Stimulated activated naive CD4-positive, alpha-beta T cell (primary cell): ENCODE measurements around the gene PSME3IP1.

Experiments used
- DNase-seq, 6 experiments: peaks; one replicate each; lab custom pipeline; 2025; lab: John Stamatoyannopoulos, UW

Gene PSME3IP1

DNA sequence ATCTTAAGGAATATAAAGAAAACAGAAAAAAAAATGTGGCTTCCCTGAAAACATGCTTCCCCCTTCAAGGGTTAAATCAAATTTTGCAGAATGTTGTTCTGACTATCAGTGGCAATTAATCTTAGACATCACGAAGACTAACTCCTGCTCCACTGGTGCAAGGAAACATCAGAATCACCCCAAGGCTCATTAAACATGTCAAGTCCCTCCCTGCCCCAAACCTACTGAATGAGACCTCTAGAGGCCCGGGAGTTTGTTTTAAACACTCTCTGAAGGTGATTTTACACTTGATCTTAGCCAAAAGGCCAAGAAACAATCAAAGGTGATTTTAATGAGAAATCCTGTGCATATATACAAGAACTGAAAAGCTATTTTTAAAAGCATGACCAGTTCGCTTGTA, 18.3 kb downstream of the PSME3IP1 start:
- DNase-seq = no peak

DNA sequence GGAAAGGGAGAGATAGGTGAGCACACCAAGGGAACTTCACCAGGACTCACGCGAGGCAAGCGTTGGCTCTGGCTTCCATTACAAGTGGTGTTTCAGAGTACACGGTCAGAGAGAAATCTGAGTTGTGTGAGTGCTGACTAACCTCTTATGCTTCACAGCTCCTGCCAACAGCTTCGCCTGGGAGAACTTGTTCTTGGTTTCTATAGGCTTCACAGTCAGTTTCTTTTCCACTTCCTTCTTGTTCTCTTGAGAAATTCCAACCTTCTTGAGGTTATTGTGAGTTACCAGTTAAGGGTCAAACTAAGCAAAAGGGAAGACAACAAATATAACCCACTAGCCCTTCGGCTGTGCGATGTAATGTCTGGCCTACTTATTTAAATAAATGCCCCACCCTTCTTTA, 18.9 kb downstream of the PSME3IP1 start:
- no peak for DNase-seq

DNA sequence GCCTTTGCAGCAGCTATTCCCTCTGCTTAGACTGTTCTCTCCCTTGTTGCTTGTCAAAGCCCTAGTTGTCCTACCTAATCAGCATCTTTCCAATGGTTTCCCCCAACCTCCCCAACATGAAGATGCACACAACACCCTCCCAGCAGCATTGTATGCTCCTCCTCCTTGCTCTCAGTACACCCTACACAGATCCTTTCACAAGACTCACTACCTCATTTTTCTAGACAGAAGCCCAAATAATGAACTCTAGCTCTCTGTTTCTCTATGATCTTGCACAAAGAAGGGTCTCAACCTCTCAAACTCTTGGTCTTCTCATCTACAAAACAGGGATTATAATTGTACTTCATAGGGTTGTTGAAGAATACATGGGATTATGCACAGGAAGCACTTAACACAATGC, 19.4 kb downstream of the PSME3IP1 start:
- no peak for DNase-seq

DNA sequence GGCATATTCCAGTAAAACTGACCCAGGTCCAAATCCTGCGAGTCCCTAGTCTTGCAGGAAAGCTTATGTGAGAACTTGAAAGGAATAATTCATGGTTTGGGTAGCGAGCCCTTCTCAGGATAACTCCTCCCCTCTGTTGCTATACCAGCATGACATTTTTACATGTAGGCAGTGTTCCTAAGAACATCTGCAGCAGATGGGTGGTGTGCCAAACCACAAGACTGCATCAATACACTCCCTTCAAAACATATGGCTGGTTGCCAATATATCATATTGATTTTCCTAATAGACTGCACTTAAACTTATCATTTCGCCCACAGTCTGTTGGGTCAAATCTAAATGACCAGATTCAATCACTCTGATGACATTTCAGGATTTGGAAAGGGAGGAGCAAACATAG, 19.9 kb downstream of the PSME3IP1 start:
- no peak for DNase-seq

DNA sequence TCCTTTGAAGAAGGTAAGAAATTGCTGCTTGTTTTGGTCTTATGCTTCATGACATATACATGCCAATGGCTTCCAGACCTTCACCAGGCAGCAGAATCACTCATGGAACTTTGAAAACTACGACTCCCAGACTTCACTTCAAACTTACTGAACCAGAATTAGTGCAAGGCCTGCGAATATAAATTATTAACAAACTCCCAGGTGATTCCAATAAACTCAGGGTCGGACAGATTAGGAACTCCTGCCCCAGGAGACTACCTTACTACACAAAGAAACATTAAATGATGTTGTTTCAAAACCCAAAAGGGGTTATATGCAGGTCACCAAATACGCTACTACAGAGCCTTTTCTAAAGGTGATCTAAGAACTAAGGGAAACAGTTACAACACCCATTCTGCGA, 20.4 kb downstream of the PSME3IP1 start:
- DNase-seq = no peak

DNA sequence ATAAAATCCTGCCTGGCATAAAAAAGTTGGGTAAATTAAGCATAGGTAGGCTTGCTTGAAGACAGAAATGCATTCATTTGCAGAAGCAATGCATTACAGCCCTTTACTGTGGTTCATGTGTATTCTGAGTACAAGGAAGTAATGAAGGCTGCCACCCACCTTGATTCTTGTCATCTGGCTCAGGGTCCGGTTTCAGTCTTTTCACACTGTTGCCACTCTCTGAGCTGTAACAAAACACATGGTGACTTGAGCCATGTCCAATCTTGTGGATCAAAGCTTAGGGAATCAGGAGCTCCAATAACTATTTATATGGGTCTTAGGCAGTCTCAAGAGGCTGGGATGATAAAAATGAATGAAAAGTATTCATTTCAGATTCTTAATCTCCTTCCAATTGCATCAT, 22.0 kb downstream of the PSME3IP1 start:
- DNase-seq = no peak

DNA sequence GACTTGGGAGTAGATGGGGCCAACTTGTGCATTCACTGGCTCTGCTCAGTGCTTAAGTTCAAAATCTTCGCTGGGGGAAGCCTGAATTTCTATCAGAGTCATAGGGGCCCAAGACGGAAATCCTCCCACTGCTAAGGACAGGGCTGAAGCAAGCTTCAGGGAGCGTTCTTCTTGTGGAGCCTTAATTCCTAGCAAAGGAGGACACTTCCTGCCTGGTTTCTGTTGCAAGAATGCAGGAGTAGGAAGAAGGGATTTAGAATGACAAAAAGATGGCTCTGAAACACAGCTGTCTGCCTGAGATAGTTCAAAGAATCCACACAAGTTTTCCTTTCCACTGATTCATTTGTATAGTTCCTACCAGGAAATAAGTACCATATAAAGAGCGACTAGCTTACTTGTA, 26.4 kb downstream of the PSME3IP1 start:
- no peak for DNase-seq

DNA sequence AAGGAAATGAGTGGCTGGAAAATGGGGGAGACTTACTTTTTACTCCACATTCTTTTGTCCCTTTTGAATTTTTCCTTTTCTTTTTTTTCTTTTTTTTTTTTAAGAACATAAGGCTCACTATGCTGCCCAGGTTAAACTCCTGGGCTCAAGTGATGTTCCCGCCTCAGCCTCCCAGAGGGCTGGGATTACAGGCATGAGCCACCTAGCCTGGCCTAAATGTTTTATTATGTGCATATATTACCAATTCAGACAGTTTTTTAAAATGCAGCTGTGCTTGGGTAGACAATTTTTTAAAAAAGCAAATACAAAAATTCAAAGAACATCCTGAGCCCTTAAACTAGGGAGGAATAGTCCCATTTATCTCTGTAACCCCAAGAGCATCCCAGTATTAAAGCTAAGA, 28.3 kb downstream of the PSME3IP1 start:
- DNase-seq = no peak

DNA sequence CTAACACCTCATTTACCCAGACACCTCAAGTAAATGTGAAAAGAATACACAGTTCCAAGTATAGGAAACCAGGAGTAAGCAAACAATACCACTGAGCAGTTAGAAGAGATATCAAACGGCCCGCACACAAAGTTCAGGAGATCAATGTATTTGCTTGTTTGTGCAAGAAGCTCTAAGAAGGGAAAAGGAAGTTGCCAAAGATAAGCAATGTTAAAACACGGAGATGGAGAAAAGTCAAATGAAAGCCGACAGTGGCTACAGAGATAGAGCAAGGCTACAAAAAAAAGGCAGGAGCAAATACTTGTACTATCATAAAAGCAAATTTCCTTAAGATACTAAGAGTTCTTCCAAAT, 29.5 kb downstream of the PSME3IP1 start:
- DNase-seq = no peak

DNA sequence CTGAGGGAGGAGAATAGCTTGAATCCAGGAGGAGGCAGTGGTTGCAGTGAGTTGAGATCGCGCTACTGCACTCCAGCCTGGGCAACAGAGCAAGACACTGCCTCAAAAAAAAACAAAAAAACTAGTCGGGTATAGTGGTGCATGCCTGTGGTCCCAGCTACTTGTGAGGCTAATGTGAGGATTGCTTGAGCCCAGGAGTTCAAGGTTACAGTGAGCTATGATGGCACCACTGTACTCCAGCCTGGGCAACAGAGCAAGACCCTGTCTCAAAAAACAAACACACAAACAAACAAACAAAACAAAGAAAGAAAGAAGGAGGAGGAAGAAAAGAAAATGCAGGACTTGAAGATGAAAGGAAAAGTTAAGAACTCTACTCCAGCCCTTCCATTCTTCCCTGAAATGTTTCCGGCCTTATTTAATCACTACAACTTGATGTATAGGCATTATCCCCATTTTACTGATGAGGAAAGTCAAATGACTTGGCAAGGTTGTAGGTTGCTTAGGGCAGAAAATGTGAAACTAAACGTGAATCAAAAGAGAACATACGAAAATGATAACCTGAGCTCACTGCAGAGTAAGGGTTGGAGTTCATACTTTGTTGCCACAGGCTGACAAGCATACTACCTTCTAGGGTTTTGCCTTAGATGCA, 30.0 kb downstream of the PSME3IP1 start:
- DNase-seq = peak in 1 of 6 experiments; percentile 23

DNA sequence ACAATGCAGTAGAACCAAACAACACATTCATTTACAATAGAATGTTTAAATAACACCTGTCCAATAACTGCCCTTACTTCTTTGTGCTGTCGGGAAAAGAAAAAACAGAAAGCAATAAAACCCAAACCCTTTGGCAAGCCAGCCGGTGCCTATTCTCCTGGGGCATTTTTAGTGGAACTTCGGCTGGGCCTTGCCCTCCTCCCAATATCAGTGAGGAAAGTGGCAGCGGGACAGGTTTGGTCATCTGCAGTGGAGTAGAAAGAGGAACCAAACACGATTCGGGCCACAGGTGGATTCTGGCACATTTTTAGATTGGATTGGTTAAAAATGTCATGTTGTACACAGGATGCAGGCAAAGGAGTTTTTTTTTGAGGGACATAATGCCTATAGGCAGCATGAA, 32.0 kb downstream of the PSME3IP1 start:
- DNase-seq = no peak

DNA sequence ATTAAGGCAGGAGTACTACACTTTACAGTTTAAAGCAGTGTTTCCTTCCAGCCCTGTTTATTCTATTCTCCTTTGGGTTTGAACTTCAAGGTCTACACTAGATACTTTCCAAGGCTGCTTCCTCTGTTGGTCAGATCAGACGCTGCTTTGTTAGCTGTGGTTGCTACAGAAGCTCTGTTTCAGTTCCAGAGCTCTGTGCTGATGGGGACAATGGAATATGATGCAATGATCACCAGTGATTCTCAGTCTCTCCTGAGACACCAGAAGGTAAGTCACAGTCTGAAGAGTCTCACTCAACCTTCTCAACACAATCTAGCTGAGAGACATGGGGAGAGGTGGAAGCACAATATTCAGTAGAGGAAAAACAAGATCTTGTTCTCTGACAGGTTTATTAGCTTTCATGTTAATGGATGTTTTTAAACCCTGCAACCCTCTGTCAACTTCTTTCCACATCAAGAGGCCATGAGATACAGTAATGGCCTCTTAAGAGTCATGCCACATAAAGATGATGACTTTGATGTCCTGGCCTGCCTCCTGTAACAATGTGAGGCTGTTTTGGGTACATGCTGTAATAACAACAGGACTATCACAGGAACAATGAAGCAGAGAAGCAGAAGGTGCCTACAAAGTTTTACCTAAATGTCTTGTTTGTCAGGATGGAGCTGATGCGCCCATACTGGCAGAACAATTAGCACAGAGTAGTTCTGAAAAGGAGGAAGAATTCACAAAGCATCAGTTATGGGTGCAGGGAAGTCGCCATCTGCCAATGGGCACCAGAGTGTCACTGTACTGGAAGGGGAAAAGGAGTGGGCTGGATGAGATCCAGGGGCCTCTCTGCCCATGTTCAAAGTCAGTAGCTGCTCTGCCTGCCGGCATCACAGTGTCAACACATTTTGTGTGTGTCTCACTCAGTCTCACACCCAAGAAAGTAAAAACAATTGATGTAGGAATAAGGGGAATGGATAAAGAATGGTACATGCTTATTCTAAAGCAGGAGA, 33.4 kb downstream of the PSME3IP1 start:
- no peak for DNase-seq

DNA sequence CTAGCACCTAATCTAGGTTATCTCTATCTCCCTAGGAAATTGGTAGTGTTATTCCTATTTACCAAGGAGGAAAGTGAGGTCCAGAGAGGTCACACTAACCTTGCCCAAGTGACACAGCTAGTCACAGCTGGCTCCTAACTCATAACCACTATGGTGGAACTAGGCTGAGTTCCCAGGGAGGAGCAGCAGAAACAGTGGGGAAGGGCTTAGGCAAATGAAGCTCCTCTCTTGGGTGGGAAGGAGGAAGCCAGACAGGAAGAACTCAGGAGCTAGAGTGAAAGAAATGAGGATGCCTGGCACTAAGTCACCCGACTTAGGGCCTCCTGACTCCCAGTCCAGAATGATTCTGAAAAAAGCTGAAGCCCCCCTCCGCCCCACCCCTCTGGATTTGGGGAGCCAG, 34.5 kb downstream of the PSME3IP1 start:
- DNase-seq = no peak

DNA sequence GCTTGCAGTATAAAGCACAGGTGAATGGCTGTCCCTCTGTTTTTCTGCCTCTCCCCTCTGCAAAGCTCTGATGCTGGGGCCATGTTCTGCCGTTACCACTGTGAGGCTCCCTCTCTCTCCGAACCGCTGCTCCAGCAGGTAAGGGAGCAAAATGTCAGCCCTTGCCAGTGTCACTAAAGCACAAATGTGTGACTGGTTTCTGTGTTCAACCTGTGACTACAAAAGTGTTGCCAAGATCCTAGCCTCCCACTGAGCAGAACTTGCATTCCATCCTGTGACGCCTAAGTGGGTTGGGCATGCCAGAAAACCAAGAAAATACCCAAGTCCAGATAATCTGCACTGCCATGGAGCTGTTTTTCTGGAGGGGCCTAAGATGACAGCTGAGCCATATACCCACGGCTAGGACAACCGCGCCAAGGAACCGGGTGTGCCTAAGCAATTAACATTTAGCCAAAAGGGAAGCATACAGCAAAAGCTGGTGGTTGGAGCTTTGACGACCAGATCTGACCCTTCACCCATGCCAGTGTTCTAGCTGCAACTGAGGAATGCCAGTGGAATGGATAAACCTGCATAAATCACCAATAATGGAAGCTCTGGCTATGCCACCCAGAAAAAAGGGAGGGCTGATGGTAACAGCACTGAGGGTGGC, 35.0 kb downstream of the PSME3IP1 start:
- DNase-seq = no peak

DNA sequence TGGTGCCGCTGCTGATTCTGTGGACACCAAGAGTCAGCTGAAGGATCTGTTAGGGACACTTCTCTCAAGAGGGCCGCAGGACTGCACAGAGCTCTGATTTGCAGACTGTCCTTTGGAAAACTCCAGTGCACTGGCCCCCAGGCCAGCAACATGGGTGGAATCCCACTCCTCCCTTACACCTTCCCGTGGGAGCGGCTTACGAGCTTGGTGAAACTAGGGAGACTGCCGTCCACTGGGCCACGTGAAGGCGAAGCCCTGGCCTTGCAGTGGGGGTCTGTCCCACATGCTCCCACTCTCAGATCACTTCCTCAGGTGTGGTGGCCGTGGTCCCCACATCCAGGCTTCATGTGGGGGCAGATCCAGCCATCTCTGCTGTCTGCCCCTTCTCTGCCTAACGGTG, 36.4 kb downstream of the PSME3IP1 start:
- no peak for DNase-seq

DNA sequence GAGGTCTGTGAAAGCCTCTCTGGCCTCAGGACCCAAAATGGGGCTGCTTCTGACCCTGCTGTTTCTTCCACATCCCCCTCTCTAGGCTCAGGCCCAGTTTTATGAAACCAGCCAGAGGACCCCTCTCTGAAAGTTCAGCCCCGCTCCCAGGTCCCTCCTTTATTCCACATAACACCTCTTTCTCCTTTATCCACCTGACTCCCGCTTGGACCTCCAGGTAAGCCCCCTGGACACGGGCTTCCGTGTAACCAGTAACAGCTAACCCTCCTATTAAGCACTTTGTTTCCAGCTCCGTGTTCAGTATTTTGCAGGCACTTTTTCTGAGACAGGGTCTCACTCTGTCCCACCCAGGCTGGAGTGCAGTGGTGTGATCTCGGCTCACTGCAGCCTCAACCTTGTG, 37.4 kb downstream of the PSME3IP1 start:
- no peak for DNase-seq

DNA sequence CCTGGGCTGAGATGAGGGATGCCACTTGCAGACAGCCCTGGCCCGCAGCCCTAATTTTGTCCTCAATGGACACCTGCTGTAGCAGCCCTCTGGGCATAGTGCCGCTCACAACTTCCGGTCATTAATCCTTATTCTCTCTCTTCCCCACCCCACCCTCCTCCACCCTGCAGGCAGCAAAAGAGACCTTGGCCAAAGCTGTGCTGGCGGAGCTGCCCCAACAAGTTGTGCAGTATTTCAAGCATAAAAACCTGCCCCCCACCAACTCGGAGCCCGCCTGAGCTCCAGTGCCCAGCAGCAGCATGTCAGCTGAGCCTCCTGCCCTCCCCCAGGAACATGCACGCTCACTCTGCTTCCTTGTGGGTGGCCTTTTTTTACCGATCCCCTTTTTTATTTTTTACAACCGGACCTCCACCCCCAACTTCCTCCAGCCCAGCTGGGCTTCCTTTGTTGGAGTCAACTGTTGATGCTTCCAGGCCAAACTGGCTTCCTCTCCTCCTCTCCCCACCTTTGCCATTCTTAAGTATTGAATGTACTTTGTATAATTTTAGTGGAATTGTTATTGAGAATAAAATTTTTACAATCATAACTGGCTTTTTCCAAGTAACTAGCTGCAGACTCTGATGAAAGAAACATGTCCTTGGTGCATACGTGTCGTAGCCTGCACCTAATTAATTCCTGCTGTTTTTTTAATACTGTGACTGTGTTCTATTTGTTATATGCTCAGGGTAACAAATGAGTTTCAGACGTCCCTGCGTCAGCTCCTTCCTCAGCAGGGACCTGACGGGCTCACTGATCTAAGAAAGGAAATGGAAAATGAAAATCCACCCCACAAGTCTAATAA, 38.2 kb downstream of the PSME3IP1 start:
- DNase-seq = no peak

DNA sequence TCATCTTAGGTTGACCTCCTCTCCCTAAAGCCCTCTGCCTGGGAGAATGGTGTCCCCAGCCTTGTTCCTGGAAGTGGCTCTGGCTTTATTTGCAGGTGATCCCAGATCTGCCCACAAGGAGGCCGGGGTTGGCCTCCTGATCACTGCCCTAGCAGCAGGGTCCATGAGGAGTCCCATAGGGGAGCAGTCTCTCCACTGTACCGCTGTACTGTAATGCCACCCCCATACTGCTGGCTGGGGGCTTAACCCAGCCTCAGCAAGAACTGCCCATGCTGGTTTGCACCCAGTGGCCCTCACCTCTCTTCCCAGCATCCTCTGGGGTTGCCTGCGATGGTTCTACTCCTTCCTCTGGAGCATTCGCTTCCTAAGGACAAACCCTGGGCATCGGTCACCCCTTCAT, 39.1 kb downstream of the PSME3IP1 start:
- DNase-seq = no peak

DNA sequence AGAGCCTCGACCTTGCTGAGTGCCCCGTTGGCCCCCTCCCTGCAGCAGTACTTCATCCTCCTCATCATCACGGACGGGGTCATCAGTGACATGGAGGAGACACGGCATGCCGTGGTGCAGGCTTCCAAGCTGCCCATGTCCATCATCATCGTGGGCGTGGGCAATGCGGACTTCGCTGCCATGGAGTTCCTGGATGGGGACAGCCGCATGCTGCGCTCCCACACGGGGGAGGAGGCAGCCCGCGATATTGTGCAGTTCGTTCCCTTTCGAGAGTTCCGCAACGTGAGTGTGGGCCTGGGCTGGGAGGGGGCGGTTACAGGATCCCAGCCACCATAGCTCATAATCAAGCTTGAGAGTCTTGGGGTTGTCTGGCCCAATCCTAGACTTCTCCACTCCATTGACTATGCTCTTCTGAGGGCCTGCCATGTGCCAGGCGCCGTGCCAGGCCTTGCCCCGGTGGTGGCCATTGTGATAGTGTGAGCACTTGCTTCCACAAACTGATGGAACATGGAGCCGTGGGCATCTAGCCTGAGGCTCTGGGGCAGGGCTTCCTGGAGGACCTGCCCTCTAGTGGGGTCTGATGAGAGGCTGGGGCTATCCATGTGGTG, 39.7 kb downstream of the PSME3IP1 start:
- DNase-seq = no peak

DNA sequence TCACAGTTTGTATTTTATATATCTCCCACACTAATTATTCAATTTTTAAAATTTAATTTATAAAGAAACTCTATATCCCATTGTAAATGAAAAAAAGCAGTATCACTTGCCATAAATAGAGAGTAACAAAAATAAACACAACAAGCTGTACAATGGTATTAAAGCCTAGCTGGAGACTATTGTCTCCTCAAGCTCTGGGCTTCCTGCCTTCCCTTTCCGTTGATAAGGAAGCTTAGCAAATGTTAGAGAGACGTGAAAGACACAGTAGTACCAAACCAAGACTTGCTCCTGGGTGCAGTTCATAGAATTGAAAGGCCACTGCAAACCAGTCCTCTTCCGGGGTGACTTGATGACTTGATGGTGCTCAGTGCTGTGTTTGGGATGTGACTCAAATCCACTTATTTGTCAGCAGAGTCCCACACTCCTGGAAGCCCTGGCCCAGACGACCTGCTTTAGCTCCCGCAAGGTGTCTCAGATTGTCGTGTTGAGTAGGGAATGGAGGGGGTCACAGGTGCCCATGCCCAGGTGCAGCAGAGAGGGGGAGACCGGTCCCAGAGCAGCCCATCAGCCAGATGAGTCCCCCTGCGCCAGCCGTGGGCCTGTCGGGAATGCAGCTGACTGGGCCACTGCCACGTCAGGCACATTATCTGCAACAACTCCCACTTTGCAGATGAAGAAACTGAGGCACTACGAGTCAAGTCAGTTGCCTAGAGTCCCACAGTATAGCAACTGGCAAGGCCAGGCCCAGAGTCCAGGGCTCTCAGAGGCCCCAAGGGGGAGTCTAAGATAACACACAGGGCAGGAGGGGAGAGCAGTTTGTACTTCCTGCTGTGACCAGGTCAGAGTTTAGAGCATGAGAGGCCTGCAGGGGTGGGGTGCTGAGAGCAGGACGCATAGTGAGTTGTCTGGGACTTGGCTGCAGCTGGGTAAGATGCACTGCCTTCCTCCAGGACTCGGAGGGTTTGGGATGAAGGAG, 40.5 kb downstream of the PSME3IP1 start:
- DNase-seq = no peak
